ENCODE results near the gene RGS9BP. TPM values are rescaled to one million over a fixed set of nuclear protein-coding genes. Genes with fewer than 3 reads are reported as not detected.

RGS9BP gene, protein sequence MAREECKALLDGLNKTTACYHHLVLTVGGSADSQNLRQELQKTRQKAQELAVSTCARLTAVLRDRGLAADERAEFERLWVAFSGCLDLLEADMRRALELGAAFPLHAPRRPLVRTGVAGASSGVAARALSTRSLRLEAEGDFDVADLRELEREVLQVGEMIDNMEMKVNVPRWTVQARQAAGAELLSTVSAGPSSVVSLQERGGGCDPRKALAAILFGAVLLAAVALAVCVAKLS
- total RNA-seq (0.76 TPM), polyA plus RNA-seq (0.11 TPM)
- long read RNA-seq, donor 1: 0 reads
- long read RNA-seq, donor 2, partial matches to known transcripts: 0 of 1 reads
- long read RNA-seq, donor 2, other reads (novel, unspliced or antisense): 0 of 1 reads
- long read RNA-seq, donor 3, partial matches to known transcripts: 0 of 1 reads
- long read RNA-seq, donor 3, other reads (novel, unspliced or antisense): 0 of 1 reads
- long read RNA-seq, donor 4: 0 reads
- long read RNA-seq, donor 5: 0 reads
- long read RNA-seq, donor 6: 0 reads
- long read RNA-seq, donor 7: 0 reads
- long read RNA-seq, donor 8: 0 reads
- long read RNA-seq, donor 9: 0 reads
- long read RNA-seq, donor 10: 0 reads

DNA sequence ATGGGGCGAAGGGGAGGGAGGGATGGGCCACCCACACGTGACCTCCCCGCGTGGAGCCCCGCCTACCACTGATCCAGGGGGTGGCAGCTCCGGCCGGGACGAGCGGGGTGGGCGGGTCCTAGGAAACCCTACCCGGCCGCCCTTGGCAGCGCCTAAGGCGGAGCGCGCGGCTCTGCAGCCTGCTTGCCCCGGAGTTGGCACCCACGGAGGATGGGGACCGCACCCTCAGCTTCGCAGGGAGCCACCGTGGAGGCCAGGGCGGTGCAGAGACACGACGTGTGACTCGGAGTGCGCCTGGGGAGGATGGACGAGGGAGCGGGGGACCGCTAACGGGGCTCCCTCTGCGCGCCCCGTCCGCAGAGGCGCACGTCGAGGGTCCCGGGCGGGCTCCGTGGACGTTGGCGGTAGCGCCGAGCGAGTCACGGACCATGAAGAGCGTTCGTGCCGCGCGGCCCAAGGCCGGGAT, at the start of gene RGS9BP:
Gene RGS9BP (plus strand): TSS at position 129 of the 466 bp plus-strand sequence. CDS start 416 bp downstream, outside the sequence.
- H3K9me3 ChIP-seq (ENCODE audit: control insufficient read depth in 2 of 2, insufficient read depth in 1 of 2, low read length in 1 of 2): no peaks in the 10 kb centered on the region
- DNase-seq (ENCODE audit: low read depth in 6 of 9, low spot score in 9 of 9): peak in 3 of 9 donors; percentile 38 to 57 (median 44)
- H3K4me1 ChIP-seq (ENCODE audit: control insufficient read depth in 2 of 2, insufficient read depth in 2 of 2, low read length in 2 of 2): peaks cover 24 to 38% of the 10 kb centered on the region in 2 donors
- WGBS: 4% methylated on average over 53 of the region's 53 CpGs
- peaks cover 41 to 51% of the 10 kb centered on the region in 2 donors for H3K27me3 ChIP-seq (ENCODE audit: control insufficient read depth in 2 of 2, insufficient read depth in 1 of 2, low read length in 1 of 2)
- peak within 1 kb of the TSS; percentile 71 to 77 for H3K4me3 ChIP-seq (ENCODE audit: low read length in 2 of 2)
- no peaks in the 10 kb centered on the region for H3K36me3 ChIP-seq (ENCODE audit: control insufficient read depth in 2 of 2, insufficient read depth in 2 of 2, low read length in 1 of 2)
- H3K27ac ChIP-seq (ENCODE audit: low read depth in 1 of 2, low read length in 1 of 2): peak within 1 kb of the TSS in 1 of 2 donors; percentile 22

- Histone ChIP-seq H3K9me3 (ENCODE audit: control insufficient read depth in 2 of 2, insufficient read depth in 1 of 2, low read length in 1 of 2) (no peaks in the 10 kb centered on the region), H3K4me3 (ENCODE audit: low read length in 2 of 2) (no peak overlapping the region), H3K27ac (ENCODE audit: low read depth in 1 of 2, low read length in 1 of 2) (no peak overlapping the region), H3K4me1 (ENCODE audit: control insufficient read depth in 2 of 2, insufficient read depth in 2 of 2, low read length in 2 of 2) (no peaks in the 10 kb centered on the region), H3K27me3 (ENCODE audit: control insufficient read depth in 2 of 2, insufficient read depth in 1 of 2, low read length in 1 of 2) (no peaks in the 10 kb centered on the region), H3K36me3 (ENCODE audit: control insufficient read depth in 2 of 2, insufficient read depth in 2 of 2, low read length in 1 of 2) (peaks cover 43 to 79% of the 10 kb centered on the region in 2 donors)
- no peak for DNase-seq (ENCODE audit: low read depth in 6 of 9, low spot score in 9 of 9)
- 98% methylated on average over 4 of the region's 4 CpGs for WGBS
Measured at GRCh38 chr19:32626969-32627368, 48.7 kb upstream of the RGS9BP start.

GRCh38 chr19:32627714-32628270, 47.9 kb upstream of the RGS9BP start:
- Histone ChIP-seq H3K9me3 (ENCODE audit: control insufficient read depth in 2 of 2, insufficient read depth in 1 of 2, low read length in 1 of 2) (no peaks in the 10 kb centered on the region), H3K36me3 (ENCODE audit: control insufficient read depth in 2 of 2, insufficient read depth in 2 of 2, low read length in 1 of 2) (peaks cover 41 to 71% of the 10 kb centered on the region in 2 donors), H3K4me3 (ENCODE audit: low read length in 2 of 2) (no peak overlapping the region), H3K4me1 (ENCODE audit: control insufficient read depth in 2 of 2, insufficient read depth in 2 of 2, low read length in 2 of 2) (no peaks in the 10 kb centered on the region), H3K27me3 (ENCODE audit: control insufficient read depth in 2 of 2, insufficient read depth in 1 of 2, low read length in 1 of 2) (no peaks in the 10 kb centered on the region), H3K27ac (ENCODE audit: low read depth in 1 of 2, low read length in 1 of 2) (no peak overlapping the region)
- WGBS: 98% methylated on average over 15 of the region's 15 CpGs
- DNase-seq (ENCODE audit: low read depth in 6 of 9, low spot score in 9 of 9): no peak

DNA sequence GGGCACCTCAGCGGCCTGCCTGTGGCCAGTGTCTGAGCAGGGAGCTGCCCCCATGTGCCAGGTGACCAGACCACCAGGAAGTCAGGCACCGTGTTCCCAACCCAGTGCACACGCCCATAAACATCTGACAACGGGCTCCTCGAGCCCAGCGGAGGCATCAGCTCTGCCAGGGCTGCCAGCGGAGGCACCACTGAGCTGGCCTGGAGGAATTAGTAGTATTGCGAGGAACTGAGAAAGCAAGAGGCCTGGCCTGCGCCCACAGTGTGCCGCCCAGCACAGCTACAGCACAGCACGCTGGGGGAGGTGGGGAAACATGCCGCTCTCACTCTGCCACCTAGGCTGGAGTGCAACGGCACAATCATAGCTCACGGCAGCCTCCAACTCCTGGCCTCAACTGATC, 45.3 kb upstream of the RGS9BP start:
- no peak for DNase-seq (ENCODE audit: low read depth in 6 of 9, low spot score in 9 of 9)
- WGBS: 90% methylated on average over 14 of the region's 14 CpGs
- no peak overlapping the region for H3K27ac ChIP-seq (ENCODE audit: low read depth in 1 of 2, low read length in 1 of 2)
- H3K4me1 ChIP-seq (ENCODE audit: control insufficient read depth in 2 of 2, insufficient read depth in 2 of 2, low read length in 2 of 2): no peaks in the 10 kb centered on the region
- no peaks in the 10 kb centered on the region for H3K9me3 ChIP-seq (ENCODE audit: control insufficient read depth in 2 of 2, insufficient read depth in 1 of 2, low read length in 1 of 2)
- no peaks in the 10 kb centered on the region for H3K27me3 ChIP-seq (ENCODE audit: control insufficient read depth in 2 of 2, insufficient read depth in 1 of 2, low read length in 1 of 2)
- peaks cover 29 to 68% of the 10 kb centered on the region in 2 donors for H3K36me3 ChIP-seq (ENCODE audit: control insufficient read depth in 2 of 2, insufficient read depth in 2 of 2, low read length in 1 of 2)
- H3K4me3 ChIP-seq (ENCODE audit: low read length in 2 of 2): no peak overlapping the region

GRCh38 chr19:32631381-32631780, 44.3 kb upstream of the RGS9BP start:
- Histone ChIP-seq H3K27ac (ENCODE audit: low read depth in 1 of 2, low read length in 1 of 2) (no peak overlapping the region), H3K36me3 (ENCODE audit: control insufficient read depth in 2 of 2, insufficient read depth in 2 of 2, low read length in 1 of 2) (peaks cover 23 to 68% of the 10 kb centered on the region in 2 donors), H3K27me3 (ENCODE audit: control insufficient read depth in 2 of 2, insufficient read depth in 1 of 2, low read length in 1 of 2) (no peaks in the 10 kb centered on the region), H3K4me3 (ENCODE audit: low read length in 2 of 2) (no peak overlapping the region), H3K4me1 (ENCODE audit: control insufficient read depth in 2 of 2, insufficient read depth in 2 of 2, low read length in 2 of 2) (no peaks in the 10 kb centered on the region), H3K9me3 (ENCODE audit: control insufficient read depth in 2 of 2, insufficient read depth in 1 of 2, low read length in 1 of 2) (no peaks in the 10 kb centered on the region)
- no peak for DNase-seq (ENCODE audit: low read depth in 6 of 9, low spot score in 9 of 9)
- WGBS: 98% methylated on average over 15 of the region's 15 CpGs

- H3K4me1 ChIP-seq (ENCODE audit: control insufficient read depth in 2 of 2, insufficient read depth in 2 of 2, low read length in 2 of 2): peaks cover 9% of the 10 kb centered on the region in 2 donors
- H3K27me3 ChIP-seq (ENCODE audit: control insufficient read depth in 2 of 2, insufficient read depth in 1 of 2, low read length in 1 of 2): no peaks in the 10 kb centered on the region
- H3K4me3 ChIP-seq (ENCODE audit: low read length in 2 of 2): no peak overlapping the region
- no peaks in the 10 kb centered on the region for H3K9me3 ChIP-seq (ENCODE audit: control insufficient read depth in 2 of 2, insufficient read depth in 1 of 2, low read length in 1 of 2)
- peaks cover 41 to 51% of the 10 kb centered on the region in 2 donors for H3K36me3 ChIP-seq (ENCODE audit: control insufficient read depth in 2 of 2, insufficient read depth in 2 of 2, low read length in 1 of 2)
- DNase-seq (ENCODE audit: low read depth in 6 of 9, low spot score in 9 of 9): no peak
- no peak overlapping the region for H3K27ac ChIP-seq (ENCODE audit: low read depth in 1 of 2, low read length in 1 of 2)
- 93% methylated on average over 14 of the region's 14 CpGs for WGBS
Measured at GRCh38 chr19:32637480-32637879, 38.2 kb upstream of the RGS9BP start.

DNA sequence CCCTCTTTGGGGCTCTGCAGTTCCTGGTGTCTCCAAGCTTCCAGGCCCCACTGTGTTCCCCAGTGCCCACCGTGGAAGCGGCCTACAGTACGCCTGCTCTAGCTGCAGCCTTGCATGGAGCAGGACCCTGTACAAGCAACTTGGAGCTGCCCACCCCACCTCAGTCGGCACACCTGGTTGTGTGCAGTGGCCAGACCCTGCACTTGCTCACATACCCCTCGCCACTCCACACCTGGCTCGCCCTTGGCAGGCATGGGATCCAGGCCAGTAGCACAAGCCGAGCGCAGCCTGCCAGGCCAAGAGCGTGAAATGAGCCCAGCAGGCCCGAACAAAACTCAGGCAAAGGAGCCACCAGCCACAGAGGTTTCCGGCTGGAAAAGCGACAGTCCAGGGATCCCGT, 37.0 kb upstream of the RGS9BP start:
- Histone ChIP-seq H3K27ac (ENCODE audit: low read depth in 1 of 2, low read length in 1 of 2) (no peak overlapping the region), H3K9me3 (ENCODE audit: control insufficient read depth in 2 of 2, insufficient read depth in 1 of 2, low read length in 1 of 2) (no peaks in the 10 kb centered on the region), H3K4me3 (ENCODE audit: low read length in 2 of 2) (no peak overlapping the region), H3K27me3 (ENCODE audit: control insufficient read depth in 2 of 2, insufficient read depth in 1 of 2, low read length in 1 of 2) (no peaks in the 10 kb centered on the region), H3K4me1 (ENCODE audit: control insufficient read depth in 2 of 2, insufficient read depth in 2 of 2, low read length in 2 of 2) (peaks cover 20% of the 10 kb centered on the region in 2 donors), H3K36me3 (ENCODE audit: control insufficient read depth in 2 of 2, insufficient read depth in 2 of 2, low read length in 1 of 2) (peaks cover 41 to 54% of the 10 kb centered on the region in 2 donors)
- no peak for DNase-seq (ENCODE audit: low read depth in 6 of 9, low spot score in 9 of 9)
- WGBS: 99% methylated on average over 13 of the region's 13 CpGs

DNA sequence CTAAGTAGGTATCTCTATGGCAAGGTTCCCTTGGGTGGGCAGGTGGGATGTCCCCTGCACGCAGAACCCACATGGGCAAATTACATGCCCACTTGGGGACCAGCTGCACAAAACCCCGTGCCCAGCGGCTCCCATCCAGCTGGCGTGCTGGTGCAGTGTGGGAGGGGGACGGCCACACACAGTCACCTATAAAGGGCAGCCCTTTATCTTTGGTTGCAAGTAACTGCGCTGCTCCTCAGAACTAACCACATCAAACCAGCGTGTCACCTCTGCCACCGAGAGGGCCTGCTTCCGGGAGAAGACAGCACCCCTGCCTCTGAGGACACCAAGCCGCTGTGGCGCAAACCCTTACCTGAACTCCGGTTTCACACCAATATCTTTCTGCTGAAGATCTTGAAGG, 32.9 kb upstream of the RGS9BP start:
- H3K27me3 ChIP-seq (ENCODE audit: control insufficient read depth in 2 of 2, insufficient read depth in 1 of 2, low read length in 1 of 2): no peaks in the 10 kb centered on the region
- H3K4me3 ChIP-seq (ENCODE audit: low read length in 2 of 2): no peak overlapping the region
- peak overlapping the region; percentile 57 to 65 for H3K27ac ChIP-seq (ENCODE audit: low read depth in 1 of 2, low read length in 1 of 2)
- 11% methylated on average over 12 of the region's 12 CpGs for WGBS
- H3K36me3 ChIP-seq (ENCODE audit: control insufficient read depth in 2 of 2, insufficient read depth in 2 of 2, low read length in 1 of 2): peaks cover 43 to 50% of the 10 kb centered on the region in 2 donors
- H3K9me3 ChIP-seq (ENCODE audit: control insufficient read depth in 2 of 2, insufficient read depth in 1 of 2, low read length in 1 of 2): no peaks in the 10 kb centered on the region
- peak; percentile 43 to 86 (median 55) for DNase-seq (ENCODE audit: low read depth in 6 of 9, low spot score in 9 of 9)
- H3K4me1 ChIP-seq (ENCODE audit: control insufficient read depth in 2 of 2, insufficient read depth in 2 of 2, low read length in 2 of 2): peaks cover 23 to 38% of the 10 kb centered on the region in 2 donors

- no peaks in the 10 kb centered on the region for H3K9me3 ChIP-seq (ENCODE audit: control insufficient read depth in 2 of 2, insufficient read depth in 1 of 2, low read length in 1 of 2)
- H3K4me3 ChIP-seq (ENCODE audit: low read length in 2 of 2): no peak overlapping the region
- H3K27ac ChIP-seq (ENCODE audit: low read depth in 1 of 2, low read length in 1 of 2): no peak overlapping the region
- peaks cover 27 to 30% of the 10 kb centered on the region in 2 donors for H3K36me3 ChIP-seq (ENCODE audit: control insufficient read depth in 2 of 2, insufficient read depth in 2 of 2, low read length in 1 of 2)
- WGBS: 97% methylated on average over 6 of the region's 6 CpGs
- DNase-seq (ENCODE audit: low read depth in 6 of 9, low spot score in 9 of 9): no peak
- no peaks in the 10 kb centered on the region for H3K27me3 ChIP-seq (ENCODE audit: control insufficient read depth in 2 of 2, insufficient read depth in 1 of 2, low read length in 1 of 2)
- peaks cover 23 to 51% of the 10 kb centered on the region in 2 donors for H3K4me1 ChIP-seq (ENCODE audit: control insufficient read depth in 2 of 2, insufficient read depth in 2 of 2, low read length in 2 of 2)
Measured at GRCh38 chr19:32646556-32646955, 29.1 kb upstream of the RGS9BP start.
